Eye (tissue), 1 donor: ENCODE measurements around the gene DOC2A.

ENCODE experiments used
- DNase-seq: peaks from one replicate; pipeline ENCODE4 v3.0.0-alpha.2; 2015

Gene DOC2A

DNA sequence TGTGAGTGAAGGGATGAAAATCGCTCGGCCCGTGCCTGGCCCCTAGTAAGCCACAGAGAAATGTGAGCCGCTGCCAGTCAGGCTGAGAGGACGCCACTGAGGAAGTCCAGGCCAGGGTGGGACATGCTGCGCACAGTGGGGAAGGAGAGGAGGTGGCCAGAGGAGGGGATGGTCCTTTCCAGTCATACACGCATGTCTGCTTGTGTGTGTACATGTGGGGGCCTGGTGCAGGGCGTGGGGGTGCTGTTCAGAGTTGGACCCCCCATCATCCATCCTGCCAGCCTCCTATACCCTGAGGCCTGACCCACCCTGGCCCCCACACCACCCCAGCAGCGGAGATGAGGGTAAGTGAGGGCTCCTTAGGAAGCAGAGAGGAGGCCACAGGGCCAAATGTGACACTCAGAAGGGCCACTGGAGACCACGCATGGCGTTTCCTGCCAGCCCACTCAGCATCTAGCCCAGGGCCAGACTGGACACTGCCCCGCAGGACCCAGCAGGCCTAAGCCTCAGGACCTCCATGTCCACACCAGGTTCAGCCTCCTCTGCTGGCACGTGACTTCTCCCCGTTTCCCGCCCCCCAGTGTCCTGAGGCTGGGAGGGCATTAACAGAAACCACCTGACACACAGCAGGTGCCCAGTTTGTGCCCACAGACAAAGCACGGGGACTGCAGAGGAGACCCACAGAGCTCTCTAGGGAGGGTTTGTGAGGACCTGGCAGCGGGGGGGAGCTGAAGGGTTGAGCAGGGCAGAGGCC, 7.0 kb downstream of the DOC2A start:
- DNase-seq, result no peak

DNA sequence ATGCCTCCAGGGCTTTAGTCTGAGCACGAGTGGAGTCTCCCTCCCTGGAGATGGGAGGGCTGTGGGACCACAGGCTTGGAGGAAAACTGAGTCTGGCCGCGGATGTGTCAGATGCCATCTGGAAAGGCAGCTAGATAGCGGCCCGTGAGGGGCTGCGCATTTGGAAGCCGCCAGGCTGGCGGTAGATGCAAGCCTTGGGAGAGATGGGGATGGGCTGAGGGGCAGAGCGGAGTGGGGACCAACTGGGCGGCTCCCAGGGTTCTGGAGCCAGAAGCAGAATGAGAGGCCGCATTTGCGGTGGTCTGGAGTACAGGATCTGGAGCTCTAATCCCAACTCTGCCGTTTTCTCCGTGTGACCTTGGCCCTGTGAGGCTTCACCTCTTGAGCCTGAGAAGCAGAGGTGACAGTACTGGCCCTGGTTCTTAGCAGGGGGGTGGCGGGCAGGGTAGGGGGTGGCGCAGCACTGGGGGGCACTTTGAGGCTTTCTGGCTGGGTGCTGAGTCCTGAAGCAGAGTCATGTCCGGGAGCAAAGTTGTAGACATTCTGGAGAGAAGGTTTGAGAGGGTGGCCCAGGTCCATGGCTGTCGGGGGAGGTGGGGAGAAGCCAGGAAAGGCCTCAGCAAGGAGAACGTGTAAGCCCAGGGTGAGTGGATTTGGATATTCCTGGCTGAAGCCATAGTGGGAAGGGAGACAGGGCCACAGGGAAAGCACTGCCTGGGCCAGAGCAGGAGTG, 8.0 kb downstream of the DOC2A start:
- DNase-seq, result no peak

DNA sequence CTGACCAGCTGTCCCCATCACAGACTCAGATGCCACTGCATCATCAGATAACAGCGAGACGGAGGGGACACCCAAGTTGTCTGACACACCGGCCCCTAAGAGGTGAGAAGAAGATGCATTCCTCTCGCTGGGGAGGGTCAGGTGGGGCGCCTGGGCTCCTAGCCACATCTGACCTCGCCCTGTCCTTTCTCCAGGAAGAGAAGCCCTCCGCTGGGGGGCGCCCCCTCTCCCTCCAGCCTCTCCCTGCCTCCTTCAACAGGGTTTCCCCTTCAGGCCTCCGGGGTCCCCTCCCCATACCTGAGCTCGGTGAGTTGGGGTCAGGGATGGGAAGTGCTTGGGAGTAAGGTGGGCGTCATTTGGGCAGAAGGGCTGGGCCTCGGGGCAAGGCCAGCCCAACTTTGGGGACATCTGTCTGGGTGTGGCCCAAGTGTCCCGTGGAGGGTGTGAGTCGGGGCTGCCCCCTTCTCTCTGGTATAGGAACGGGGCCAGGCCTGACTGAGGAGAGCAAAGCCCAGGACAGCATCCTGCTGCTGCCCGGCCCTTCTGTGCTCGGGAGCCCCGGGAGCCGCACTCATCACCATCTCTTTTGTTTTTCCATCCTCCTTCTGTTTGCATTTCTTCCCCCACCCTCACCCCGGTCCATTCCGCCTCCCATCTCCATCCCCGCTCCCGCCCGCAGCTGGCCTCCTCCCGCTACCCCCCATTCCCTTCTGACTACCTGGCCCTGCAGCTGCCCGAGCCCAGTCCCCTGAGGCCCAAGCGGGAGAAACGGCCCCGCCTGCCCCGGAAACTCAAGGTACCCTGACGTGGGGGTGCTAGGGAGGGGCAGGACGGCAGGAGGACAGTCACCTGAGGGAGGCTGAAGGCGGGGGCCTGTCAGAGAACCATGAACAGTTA, 9.8 kb downstream of the DOC2A start:
- DNase-seq, result no peak

DNA sequence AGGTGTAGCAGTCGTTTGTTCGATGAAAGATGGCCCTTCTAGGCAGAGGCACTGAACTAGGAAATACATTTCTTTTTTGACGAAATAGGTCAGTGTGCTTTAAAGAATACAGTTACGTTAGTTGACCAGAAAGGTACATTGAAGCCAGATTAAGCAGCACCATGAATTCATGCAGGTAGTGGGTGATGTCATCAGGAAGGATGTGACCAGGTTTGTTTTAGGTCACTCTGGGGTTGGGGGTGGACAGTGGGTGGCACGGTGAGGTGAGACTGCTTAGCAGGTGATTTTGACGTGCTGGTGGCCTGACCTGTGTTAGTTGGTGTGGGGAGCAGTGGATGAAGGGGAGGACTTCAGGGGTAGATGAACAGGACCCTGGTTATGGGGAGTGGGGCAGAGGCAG, 11.2 kb downstream of the DOC2A start:
- no peak for DNase-seq

DNA sequence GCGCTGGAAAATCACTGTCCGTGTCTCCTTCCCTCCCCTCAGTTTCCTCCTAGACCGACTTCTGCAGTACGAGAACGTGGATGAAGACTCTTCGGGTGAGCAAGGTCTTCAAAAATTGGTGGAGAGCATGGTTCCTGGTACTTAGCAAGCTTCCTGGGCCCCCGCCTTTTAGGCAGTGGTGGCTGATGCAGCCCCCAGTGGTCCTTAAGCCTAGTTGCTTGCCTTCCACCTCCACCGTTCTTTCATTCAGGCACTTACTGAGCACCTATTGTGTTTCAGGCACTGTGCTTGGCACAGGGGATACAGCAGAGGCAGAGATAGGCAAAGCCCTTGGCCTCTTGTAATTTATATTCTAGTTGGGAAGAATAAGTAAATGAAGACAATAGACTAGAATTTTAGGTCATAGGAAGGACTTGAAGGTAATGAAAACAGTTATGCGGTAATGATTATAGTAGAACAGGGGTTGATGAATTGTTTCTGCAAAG, 14.0 kb downstream of the DOC2A start:
- no peak for DNase-seq

DNA sequence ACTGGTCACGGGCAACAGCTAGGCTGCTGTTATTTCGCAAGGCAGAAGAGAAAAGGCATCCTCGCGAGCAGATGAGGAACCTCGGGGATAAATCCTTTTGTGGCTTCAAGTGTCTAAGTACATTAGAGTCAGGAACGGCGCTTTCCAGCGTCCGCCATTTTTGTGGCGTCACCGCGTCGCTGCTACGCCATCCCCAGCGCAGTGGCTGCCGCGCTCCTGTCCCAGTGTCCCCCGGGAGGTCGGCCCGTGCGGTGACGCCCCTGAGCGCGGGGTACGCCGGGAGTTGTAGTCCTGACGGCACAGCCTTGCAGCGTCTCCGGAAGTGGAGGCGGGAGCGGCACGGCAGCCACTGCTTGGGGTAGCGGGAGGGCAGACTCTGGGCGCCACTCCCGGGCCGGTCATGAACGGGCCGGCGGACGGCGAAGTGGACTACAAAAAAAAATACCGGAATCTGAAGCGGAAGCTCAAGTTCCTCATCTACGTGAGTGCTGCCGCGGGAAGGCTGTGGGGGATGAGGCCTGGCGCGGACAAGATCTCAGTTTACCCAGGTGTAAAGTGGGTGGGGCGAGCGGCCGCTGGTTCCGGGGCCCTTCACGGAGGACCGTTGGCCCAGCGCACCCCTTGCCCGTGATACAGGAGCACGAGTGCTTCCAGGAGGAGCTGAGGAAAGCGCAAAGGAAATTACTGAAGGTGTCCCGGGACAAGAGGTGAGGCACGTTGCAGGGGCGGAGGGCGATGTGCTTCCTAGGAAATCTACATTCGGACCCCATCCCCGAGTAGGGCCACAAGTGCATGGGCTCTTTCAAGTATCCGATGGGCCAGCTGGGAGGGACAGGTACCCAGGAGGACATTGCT, 14.7 kb downstream of the DOC2A start, which contains the start of gene INO80E:
INO80E (plus strand) TSS at position 331 of the 855 bp plus-strand sequence; CDS start at position 401, 70 bp downstream.
- DNase-seq, result peak; percentile 99

DNA sequence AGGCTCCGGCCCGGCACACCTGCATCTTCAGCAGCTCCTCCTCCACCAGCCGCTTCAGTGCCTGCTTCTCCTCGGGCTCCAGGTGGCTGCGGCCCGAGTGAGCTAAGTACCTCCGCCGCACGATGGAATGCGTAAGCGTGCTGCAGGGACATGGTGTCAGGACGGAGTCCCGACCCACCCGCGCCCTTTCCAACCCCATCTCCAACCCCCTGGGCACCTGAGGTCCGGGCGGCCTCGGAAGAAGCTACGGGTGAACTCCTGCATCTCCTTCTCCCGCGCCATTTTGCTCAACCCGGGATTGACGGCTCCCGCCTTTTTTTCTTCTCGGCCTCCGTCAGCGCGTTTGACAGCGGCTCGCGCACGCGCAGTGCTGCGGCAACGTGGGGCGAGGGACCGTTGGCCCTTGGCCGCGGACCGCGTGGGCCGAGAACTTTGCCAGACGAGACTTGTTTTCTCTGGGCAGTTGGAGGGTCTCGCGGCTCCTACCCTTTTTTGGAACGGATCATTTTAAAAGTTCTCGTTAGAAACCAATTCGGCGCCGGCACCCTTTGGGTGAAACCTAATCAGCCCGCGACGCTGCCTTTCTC, 15.4 kb downstream of the DOC2A start, which contains the start of gene HIRIP3:
HIRIP3 (minus strand) TSS at position 294 of the 587 bp plus-strand sequence; CDS start at position 282, 12 bp downstream.
- peak; percentile 95 for DNase-seq

DNA sequence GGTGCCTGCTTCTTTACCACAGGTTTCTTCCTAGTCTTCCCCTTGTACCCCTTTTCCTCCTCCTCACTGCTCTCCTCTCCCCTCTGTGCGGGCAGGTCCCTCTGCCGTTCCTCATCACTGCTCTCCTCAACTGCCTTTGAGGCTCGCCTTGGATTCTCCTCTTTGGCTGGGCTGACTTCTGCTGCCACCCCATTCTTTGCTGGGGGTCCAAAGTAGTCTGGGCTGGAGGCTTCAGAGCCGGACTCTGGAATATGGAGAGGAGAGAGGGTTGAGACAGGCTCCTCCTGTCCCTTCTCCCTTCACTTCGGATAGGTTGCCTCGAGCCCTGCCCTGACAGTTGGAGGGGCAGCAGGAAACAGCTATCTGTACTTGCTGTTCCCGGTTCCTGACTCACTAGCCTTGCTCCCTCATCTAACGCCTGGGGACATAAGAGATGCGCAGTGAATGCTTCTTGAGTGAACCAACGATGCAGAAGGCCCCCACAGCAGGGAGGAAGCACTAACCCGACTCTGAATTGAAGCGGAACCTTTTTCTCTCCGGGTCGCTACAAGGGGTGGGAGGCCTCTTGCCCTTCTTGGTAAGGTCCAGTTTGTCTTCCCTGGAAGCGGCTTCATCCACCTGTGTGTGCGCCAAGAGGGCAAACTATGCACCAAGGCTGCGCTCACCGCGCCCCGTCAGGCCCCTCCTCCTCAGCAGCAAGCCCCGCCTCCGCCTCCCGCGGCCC, 16.1 kb downstream of the DOC2A start:
- peak; percentile 75 for DNase-seq

DNA sequence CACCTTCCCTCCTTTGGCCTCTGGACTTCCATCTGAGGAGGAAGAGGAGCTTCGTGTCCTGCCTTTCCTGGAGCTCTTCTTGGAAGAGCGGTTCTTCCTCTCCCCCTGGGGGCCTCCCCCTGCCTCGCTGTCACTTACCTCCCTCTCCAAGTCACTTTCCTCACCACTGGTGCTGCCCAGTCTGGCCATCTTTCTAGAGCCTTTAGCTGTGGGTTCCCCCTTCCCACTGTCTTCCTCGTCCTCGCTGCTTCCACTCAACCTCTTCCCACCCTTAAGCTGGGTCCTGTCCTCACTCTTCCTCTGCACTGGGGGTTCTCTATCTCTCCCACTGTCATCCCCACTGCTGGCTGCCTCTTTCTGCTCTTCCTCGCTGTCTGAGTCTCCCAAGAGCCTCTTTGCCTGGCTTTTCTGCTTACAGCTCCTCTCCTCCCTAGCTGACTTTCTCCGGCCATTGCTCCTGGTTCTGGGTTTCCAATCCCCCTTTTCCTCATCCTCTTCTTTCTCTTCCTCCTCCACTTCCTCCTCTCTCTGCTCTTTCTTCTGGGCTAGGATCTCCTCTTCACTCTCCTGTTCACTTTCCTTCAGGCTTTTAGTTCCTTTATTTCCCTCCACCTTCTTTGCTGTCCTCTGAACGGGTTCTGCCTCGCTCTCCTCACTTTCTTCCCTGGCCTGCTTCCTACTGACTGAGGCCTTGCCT, 16.8 kb downstream of the DOC2A start:
- no peak for DNase-seq

DNA sequence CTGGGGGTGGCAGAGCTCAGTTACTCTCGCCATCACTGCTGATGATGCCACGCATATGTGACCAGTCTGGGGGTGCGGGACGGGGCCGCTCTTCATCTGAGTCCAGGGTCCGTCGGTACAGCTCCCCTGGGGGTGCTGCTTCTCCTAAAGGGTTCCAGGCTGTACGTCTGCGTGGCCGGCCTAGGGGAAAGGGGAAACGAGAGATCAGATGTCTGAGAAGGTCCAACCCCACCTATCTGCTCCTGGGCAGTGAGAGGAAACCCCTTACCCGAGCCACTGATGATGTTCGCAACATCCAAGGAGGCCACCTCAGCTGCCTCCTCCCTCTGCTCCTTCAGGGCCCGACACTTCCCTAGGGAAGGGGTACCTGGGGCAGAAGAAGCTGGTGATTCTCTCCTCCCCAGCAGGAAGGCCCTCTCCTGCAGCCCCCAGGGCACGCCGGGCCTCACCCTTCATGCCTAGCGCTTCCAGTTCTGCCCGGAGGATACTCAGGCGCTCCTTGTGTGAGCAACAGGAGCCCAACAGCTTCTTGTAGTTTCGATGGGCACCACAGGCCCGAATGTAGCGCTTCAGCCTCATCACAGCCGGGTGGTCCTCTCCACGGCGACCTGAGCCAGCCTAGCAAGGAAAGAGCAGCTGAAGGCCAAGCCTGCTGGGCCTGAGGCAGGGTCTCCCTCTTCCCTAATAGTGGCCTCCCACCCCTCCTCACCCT, 17.5 kb downstream of the DOC2A start:
- no peak for DNase-seq

DNA sequence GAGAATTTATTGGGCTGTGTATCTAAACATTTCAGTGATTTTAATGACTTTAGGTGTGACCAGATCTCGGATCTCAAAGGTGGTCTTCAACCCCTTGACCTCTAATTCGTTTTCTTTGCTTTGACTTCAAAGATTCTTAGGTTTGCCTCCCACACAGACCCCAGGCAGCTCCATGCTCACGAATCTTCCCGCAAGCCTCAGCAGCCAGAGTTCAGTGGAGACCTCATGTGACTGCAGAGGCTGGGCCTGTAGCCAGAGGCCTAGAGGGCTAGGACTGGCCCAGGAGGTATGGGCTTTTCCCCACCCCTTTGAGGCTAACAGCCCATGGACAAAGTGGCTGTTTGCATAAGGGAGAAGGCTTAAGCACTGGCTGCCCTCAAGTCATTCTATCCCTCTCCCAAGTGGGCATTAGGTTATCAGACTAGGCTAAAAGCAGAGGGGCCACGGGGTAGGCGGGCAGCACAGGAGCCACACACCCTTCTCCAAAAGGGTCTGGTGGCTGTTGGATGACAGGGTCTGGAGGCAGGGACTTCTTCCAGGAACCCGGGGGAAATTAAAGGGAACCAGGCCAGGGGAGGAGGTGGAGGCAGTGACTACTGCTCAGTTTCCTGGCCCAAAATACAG, 18.4 kb downstream of the DOC2A start:
- no peak for DNase-seq

DNA sequence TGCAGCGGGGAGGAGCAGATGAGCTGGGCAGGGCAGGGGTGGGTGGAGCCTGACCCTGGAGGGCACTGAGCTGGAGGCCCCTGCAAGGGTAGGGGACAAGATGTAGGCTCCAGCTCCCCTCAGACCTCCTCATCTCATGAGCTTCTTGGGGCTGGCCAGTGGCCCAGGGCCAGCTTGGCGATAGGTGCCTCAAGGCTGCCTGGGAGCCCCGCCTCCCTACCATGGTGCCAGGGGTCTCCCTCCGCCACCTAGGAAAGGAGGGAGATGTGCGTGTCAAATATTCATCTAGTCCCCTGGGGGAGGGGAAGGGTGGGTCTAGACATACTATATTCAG, 19.3 kb downstream of the DOC2A start:
- no peak for DNase-seq

DNA sequence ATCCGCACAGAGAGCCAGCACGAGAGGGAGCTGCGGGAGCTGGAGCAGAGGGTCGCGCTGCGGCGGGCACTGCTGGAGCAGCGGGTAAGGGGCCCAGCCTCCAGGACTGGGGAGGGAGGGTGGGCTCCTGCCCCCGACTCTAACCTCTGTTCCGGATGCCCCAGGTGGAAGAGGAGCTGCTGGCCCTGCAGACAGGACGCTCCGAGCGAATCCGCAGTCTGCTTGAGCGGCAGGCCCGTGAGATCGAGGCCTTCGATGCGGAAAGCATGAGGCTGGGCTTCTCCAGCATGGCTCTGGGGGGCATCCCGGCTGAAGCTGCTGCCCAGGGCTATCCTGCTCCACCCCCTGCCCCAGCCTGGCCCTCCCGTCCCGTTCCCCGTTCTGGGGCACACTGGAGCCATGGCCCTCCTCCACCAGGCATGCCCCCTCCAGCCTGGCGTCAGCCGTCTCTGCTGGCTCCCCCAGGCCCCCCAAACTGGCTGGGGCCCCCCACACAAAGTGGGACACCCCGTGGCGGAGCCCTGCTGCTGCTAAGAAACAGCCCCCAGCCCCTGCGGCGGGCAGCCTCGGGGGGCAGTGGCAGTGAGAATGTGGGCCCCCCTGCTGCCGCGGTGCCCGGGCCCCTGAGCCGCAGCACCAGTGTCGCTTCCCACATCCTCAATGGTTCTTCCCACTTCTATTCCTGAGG, 19.8 kb downstream of the DOC2A start:
- DNase-seq, result no peak

DNA sequence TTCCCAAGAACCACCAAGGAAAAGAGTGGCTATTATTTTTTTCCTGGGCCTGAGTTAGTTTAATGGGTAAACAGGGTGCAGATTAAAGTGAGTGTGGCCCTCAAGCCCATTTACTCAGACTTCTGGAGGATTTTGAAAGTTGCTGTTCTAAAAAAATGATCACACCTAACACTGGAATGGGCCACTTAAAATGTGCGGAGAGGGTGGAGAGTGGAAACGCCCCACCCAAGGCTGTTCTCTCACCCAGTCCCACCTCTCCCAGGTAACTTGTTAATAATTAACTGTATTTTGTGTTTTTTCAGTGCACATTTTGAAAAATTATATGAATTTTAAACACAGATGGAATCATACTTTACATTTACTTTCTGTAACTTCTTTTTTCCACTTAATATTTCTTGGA, 20.8 kb downstream of the DOC2A start:
- DNase-seq, result no peak

DNA sequence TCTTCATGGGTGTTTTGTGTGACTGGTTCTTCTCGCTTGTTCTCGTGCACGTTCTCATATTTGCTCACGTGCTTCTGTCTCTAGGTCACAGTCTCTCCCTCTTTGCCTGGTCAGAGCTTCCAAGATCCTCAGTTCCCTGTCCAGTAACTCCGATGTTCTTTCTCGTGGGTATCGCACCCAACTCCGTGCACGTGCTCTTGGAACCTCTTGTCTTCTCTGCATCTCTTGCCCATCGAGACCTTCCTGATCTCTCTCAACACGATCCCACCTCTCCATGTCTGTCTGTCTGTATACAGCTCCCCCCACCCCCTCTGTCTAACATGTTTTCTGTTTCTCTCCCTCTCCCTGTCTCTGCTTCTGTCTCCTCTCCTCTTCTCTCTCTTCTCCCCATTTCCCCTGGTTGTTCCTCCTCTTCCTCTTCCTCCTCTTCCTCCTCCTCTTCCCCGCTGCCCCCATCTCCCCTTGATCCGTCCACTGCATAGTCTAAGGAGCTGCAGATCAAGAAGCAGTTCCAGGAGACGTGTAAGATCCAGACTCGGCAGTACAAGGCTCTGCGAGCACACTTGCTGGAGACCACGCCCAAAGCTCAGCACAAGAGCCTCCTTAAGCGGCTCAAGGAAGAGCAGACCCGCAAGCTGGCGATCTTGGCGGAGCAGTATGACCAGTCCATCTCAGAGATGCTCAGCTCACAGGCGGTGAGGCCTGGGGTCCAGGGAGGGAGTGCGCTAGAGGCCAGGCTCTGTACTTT, 21.5 kb downstream of the DOC2A start:
- DNase-seq, result no peak

DNA sequence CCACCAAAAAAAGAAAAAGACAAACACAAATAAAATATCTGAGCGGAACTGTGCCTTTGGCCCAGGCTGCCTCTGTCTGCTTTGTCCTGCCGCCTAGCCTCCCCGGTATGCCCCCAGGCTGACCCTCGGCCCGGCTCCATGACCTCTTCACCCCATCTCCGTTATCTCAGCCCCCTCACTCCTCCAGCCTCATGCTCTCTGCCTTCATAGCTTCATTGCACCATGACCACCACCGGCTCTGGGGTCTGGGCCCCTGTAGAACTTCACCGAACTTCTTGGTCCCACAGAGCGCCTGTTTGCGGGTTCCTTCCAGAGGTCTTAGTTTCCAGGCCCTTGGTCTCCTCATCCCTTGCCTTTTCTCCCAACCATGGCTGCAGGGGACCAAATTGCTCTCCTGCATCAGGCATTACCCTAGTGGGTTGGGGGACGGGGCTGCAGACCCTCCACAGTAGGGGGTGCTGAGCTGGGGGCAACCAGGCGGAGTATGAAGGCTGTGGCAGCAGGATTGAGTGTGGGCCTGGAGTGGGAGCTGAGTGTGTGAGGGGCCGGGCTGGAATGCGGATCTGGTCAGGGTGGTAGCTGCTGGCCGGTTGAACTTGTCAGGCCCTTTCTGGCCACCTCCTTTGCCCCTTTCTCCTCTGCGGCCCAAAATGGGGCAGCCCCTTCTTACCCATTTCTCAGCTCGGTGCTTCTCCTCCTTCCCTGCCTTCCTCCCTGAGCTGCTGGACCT, 22.3 kb downstream of the DOC2A start:
- no peak for DNase-seq
